DOHH2 (cell line): ENCODE measurements around the gene FTCDNL1.
A peak's percentile ranks its signal among the peaks of the same experiment; 100 is the strongest.

Source experiments
- H3F3A ChIP-seq: fragments of 200-600 bp; sonication (generic), shearing (Covaris generic); 2 replicates; pipeline ENCODE4 v1.6.0; 2016; ENCODE audit warnings: antibody characterized with exemption, mild to moderate bottlenecking; ENCODE audit not compliant: control insufficient read depth, insufficient read depth
- H3K27ac ChIP-seq: fragments of 200-600 bp; sonication (generic); 2 replicates; pipeline ENCODE4 v1.5.1; 2014; ENCODE audit warnings: low read depth, mild to moderate bottlenecking, low read length, moderate library complexity
- H3K27me3 ChIP-seq: fragments of 200-600 bp; sonication (generic); 2 replicates; pipeline ENCODE4 v1.6.1; 2014; ENCODE audit warnings: mild to moderate bottlenecking, low read length, mixed read lengths; ENCODE audit not compliant: control insufficient read depth
- H3K36me3 ChIP-seq: fragments of 200-600 bp; sonication (generic); 2 replicates; pipeline ENCODE4 v1.6.1; 2014; ENCODE audit warnings: mild to moderate bottlenecking, low read length, moderate library complexity, mixed read lengths; ENCODE audit not compliant: control insufficient read depth
- H3K4me1 ChIP-seq: fragments of 200-600 bp; sonication (generic); 2 replicates; pipeline ENCODE4 v1.6.1; 2014; ENCODE audit warnings: mild to moderate bottlenecking, low read length, mixed read lengths; ENCODE audit not compliant: control insufficient read depth
- H3K4me2 ChIP-seq: fragments of 200-600 bp; sonication (generic); 2 replicates; pipeline ENCODE4 v1.6.0; 2014; ENCODE audit warnings: mild to moderate bottlenecking, low read length, moderate library complexity
- H3K4me3 ChIP-seq: fragments of 200-600 bp; sonication (generic); 2 replicates; pipeline ENCODE4 v1.5.1; 2014; ENCODE audit warnings: mild to moderate bottlenecking, low read length, mixed read lengths
- H3K79me2 ChIP-seq: fragments of 200-600 bp; sonication (generic); 2 replicates; pipeline ENCODE4 v1.6.1; 2014; ENCODE audit warnings: mild to moderate bottlenecking, low read length, mixed read lengths; ENCODE audit not compliant: control insufficient read depth
- H3K9me2 ChIP-seq: fragments of 200-600 bp; sonication (generic); replicated peaks from 2 replicates; pipeline ENCODE4 v1.6.1; 2014; ENCODE audit warnings: mild to moderate bottlenecking, low read length, mixed read lengths; ENCODE audit not compliant: control insufficient read depth
- H3K9me3 ChIP-seq: fragments of 200-600 bp; sonication (generic); 2 replicates; pipeline ENCODE4 v1.6.1; 2014; ENCODE audit warnings: antibody characterized with exemption, low read length, mixed read lengths; ENCODE audit not compliant: control insufficient read depth, insufficient read depth
- H4K20me1 ChIP-seq: fragments of 200-600 bp; sonication (generic); 2 replicates; pipeline ENCODE4 v1.6.0; 2014; ENCODE audit warnings: low read depth, mild to moderate bottlenecking, antibody characterized with exemption, low read length, moderate library complexity; ENCODE audit not compliant: control insufficient read depth, insufficient read depth
- CTCF ChIP-seq: fragments of 200-600 bp; sonication (generic); IDR thresholded peaks from one replicate; pipeline ENCODE4 v1.5.1; 2014; ENCODE audit warnings: antibody characterized with exemption, mild to moderate bottlenecking, low read depth, low read length; ENCODE audit not compliant: poor library complexity, severe bottlenecking
- EZH2phosphoT487 ChIP-seq: fragments of 200-600 bp; sonication (generic); IDR thresholded peaks from 2 replicates; pipeline ENCODE4 v1.6.1; 2017; ENCODE audit warnings: borderline replicate concordance, mild to moderate bottlenecking, antibody characterized with exemption, low read length, moderate library complexity, mixed read lengths

Gene FTCDNL1

GRCh38 chr2:199740111-199740428 lies 110.9 kb downstream of the FTCDNL1 start:
- Histone ChIP-seq H3K9me2 (no peaks in the 10 kb centered on the region), H3K4me1 (no peaks in the 10 kb centered on the region), H3K79me2 (no peaks in the 10 kb centered on the region), H3K4me3 (no peak overlapping the region), H3F3A (no peaks in the 10 kb centered on the region), H3K9me3 (no peaks in the 10 kb centered on the region), H4K20me1 (no peaks in the 10 kb centered on the region), H3K27ac (no peak overlapping the region), H3K4me2 (no peak overlapping the region), H3K36me3 (no peaks in the 10 kb centered on the region), H3K27me3 (peaks cover 10% of the 10 kb centered on the region; the same call in 1 of the 2 replicates)
- TF ChIP-seq EZH2phosphoT487 (no peak), CTCF (no peak)

GRCh38 chr2:199739413-199740110 lies 111.4 kb downstream of the FTCDNL1 start:
- H3F3A ChIP-seq = no peaks in the 10 kb centered on the region
- no peak overlapping the region for H3K27ac ChIP-seq

GRCh38 chr2:199738727-199739412 lies 112.1 kb downstream of the FTCDNL1 start:
- Histone ChIP-seq H3K36me3 (no peaks in the 10 kb centered on the region), H3F3A (no peaks in the 10 kb centered on the region), H3K4me1 (no peaks in the 10 kb centered on the region), H3K79me2 (no peaks in the 10 kb centered on the region), H3K9me2 (no peaks in the 10 kb centered on the region), H3K27ac (no peak overlapping the region), H3K4me2 (no peak overlapping the region), H3K27me3 (peaks cover 10% of the 10 kb centered on the region; the same call in 1 of the 2 replicates), H3K4me3 (no peak overlapping the region), H3K9me3 (no peaks in the 10 kb centered on the region), H4K20me1 (no peaks in the 10 kb centered on the region)
- no peak for TF ChIP-seq EZH2phosphoT487
- no peak for TF ChIP-seq CTCF

More at GRCh38 chr2:199739413-199740110, 111.4 kb downstream of the FTCDNL1 start:
- Histone ChIP-seq H3K27me3 (peaks cover 10% of the 10 kb centered on the region; the same call in 1 of the 2 replicates), H3K9me2 (no peaks in the 10 kb centered on the region), H4K20me1 (no peaks in the 10 kb centered on the region), H3K36me3 (no peaks in the 10 kb centered on the region), H3K4me3 (no peak overlapping the region), H3K4me1 (no peaks in the 10 kb centered on the region), H3K9me3 (no peaks in the 10 kb centered on the region), H3K4me2 (no peak overlapping the region), H3K79me2 (no peaks in the 10 kb centered on the region)
- TF ChIP-seq CTCF (peak; percentile 97), EZH2phosphoT487 (no peak)
